GM12801 (cell line): ENCODE data around the gene SH3PXD2A.

Source experiments
- TF ChIP-seq, protein P1 (sequence below): IDR thresholded peaks from one replicate; pipeline ENCODE4 v1.5.1; 2011; ENCODE audit warnings: control low read depth; ENCODE audit not compliant: insufficient read length; ENCODE audit errors: extremely low read depth

SH3PXD2A gene

DNA sequence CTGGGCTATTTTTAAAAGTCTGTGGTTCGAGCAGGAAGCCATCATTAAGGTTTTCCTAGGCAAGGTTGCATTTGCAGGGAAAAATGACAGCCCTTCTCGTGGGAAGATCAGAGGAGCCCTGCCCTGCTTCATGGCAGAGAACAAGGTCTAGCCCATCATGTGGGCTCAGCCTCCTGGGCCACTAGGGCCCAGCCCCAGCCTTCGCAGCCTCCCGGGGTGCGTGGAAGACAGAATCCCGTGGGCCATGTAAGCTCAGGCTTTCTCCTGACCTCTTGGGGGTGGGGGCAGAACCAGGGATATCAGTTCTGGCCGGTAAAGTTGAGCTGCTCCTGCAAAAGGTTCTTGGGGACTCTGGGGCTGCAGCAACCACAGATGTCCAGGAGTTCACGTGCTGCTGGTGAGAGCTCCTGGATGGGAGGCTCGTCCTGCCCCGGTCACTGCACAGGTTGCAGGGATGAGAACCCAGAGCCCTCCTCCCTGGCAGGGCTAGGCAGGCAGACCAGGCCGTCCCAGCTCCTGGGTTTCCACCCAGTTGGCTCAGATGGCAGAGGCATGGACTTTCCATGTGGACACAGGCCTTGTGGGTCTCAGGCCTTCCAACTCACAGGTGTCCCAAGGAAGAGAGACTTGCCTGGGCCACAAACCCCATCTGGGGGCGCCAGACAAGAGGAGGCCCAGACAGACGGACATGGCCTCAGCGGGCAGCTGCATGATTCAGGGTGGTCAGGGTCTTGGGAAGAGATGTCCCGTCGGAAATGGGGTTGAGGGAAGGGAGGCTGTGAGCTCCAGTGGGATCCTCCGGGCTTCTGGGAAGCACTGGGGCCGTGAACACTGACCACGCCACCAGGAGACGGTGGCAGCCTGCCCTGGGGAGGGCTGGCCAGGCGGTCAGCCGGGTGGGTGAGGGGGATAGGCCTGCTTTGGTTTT, 235.7 kb downstream of the SH3PXD2A start:
- TF ChIP-seq, protein P1, sequence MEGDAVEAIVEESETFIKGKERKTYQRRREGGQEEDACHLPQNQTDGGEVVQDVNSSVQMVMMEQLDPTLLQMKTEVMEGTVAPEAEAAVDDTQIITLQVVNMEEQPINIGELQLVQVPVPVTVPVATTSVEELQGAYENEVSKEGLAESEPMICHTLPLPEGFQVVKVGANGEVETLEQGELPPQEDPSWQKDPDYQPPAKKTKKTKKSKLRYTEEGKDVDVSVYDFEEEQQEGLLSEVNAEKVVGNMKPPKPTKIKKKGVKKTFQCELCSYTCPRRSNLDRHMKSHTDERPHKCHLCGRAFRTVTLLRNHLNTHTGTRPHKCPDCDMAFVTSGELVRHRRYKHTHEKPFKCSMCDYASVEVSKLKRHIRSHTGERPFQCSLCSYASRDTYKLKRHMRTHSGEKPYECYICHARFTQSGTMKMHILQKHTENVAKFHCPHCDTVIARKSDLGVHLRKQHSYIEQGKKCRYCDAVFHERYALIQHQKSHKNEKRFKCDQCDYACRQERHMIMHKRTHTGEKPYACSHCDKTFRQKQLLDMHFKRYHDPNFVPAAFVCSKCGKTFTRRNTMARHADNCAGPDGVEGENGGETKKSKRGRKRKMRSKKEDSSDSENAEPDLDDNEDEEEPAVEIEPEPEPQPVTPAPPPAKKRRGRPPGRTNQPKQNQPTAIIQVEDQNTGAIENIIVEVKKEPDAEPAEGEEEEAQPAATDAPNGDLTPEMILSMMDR = no peak

DNA sequence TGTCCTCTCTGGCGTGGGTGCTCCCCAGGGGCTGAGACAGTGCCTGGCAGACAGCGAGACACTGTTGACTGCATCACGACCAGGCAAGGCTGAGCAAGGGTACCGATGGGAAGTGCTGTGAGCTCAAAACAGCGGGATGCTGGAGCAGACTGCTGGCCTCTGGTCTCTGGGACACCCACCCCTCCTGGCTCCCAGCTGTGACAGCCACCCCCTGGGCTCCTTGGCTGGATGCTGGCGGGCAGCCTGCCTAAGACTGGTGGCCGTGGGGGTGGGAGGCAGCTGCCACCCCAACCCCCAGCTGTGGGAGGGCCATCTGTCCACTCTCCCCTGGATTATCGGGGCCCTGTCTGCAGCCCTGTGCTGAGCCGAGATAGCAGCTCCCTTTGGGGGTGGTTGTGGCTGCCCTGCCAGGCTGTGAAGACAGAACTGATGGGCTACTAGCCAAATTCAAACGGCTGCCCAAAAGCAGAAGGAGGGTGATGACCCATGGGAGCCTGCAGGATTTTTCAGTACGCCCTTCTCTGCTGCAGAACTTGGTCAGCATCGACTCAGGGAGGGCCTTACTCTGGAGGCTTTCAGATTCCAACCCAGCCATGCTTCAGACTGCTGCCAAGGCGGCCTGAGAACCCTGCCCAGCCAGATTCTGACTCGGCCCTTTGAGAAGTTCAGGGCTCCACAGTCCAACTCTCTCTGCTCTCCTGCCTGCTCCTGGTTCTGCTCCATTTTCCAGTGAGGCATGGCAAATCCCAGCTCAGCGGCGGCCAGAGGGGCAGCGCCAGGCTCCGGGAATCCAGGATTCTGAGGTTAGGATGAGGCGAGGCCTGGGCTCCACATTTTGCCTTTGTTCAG, 236.6 kb downstream of the SH3PXD2A start:
- TF ChIP-seq, protein P1 = no peak

DNA sequence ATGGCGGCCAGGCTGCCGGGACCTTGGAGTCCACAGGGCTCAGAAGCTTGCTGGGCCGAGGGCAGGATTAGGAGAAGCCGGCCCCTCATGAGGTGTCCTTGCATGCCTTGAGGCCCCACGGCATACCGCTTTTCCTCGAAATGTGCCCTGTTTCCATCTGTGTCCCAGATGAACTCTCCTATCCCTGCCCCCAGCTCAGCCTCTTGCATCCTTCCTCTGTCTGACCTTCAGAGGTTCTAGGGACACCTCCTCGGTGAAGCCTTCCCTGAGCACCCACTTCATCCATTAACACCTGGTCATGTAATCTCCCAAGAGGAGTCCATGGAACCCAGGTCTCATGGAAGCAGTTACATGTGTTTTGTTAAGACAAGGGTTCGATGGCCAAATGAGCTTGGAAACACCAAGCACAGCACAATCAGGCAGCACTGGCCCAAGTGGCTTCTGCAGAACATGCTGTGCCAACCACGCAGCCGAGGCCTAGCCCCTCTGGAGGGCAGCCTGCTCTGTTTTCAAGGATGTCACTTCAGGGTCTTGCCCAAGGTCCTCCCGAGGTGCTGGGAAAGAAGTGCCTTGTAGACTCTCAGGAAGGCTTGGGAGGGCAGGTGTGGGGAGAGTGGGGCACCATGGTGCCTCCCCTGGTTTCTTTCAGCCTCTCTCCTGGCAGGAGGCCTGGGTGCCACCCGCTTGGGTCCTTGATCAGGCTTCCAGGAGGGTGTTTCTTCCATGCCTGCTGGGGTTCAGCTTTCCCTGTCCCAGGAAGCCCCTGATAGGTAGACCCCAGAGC, 237.6 kb downstream of the SH3PXD2A start:
- TF ChIP-seq, protein P1 = no peak

DNA sequence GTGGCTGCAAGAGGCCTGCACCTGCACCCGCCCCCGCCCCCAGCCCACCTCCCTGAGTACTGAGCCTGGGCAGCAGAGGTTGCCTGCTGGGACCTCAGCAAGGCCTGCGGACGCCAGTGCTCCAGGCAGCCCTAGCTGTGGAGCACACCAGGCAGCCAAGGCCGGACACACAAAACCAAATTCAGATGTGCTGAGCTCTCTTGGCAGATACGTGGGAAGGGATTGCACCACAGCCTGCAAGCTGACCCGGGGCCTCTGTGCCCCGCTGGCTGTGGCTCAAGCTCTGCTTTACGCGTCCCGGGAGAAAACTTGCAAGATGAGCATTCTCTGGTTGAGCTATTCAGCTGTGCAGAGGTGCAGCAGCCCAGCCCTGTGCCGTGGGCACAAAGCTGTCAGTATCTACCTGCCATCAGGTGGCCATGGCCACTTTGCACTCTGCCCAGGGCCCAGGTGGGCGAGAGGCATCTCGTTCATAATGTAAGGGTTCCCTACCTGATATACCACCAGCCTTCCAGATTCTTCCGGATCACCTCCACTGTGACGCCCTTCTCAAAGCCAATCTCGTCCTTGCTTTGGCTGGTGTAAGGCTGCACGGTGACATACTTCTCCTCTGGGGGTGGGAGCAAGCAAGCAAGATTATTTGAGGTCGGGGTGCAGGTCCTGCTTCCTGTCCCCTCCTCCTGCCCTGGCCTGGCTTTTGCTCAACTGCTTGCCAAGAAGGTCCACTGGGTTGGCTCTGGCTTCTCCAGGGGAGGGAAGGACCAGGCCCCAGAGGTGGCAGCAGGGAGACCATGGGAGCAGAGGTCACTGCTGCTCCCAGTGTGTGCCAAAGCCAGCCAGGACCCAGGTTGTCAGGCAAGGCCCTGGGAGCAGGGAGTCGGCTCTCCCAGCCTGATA, 238.4 kb downstream of the SH3PXD2A start:
- TF ChIP-seq, protein P1 = no peak

DNA sequence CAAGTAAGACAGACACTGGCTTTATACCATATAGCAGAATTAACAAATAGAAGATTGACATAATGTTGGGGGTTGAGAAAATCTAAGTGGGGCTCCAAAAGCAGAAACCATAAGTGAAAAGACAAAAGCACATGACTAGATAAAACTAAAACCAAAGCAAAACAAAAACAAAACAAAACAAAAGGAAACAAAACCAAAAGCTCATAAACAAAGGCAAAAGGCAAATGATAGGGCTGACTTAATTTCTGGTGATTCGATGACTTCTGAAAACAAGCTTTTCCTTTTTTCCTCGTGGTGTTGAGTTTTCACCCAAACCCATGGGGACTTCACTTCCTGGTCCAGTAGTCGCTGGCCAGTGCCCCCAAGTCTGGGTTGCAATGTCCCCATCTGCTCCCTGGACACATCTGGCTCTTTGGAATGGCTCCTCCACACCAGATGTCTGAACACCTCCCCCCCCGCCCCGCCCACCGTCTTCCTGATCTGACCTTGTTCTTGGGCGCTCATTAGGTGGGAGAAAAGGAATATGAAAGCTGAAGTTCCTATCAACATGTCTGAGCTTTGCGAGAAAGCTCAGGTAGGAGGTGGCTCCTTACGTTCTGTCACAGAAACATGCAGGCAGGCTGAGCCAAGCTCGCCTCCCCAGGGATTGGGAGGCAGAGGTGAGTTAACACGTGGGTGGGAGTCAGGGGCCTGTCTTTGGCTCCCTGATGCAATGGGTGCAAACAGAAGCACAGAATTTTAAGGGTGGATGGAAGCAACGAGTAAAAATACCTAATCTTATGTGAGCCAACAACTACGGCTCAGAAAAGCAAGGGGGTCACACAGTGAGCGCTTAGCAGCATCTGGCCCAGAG, 240.8 kb downstream of the SH3PXD2A start:
- TF ChIP-seq, protein P1 = no peak

DNA sequence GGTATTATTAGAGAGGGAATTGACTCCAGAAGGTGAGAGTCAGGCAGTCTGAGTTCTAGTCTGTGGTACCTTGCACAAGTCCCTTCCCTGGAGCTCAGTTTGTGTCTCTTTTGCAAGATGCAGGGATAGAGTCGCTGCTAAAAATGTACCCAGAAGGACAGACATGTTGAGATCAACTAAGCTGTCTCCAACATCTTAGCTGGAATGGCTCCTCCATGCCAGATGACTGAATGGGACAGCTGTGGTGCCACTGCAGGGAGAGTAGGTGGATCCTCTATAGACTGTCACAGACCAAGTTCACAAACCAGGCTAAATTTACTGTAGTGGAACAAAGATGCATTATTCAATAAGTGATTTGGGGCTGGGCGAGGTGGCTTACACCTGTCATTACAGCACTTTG, 241.8 kb downstream of the SH3PXD2A start:
- TF ChIP-seq, protein P1 = no peak
